C4-2B (cell line): ENCODE results near the gene VTI1A.

Experiments used
- ZFX ChIP-seq: fragments of 450-650 bp; IDR thresholded peaks from 2 replicates; pipeline ENCODE4 v1.6.1; 2017
- TF ChIP-seq, protein P1 (sequence below): fragments of 450-650 bp; conservative IDR thresholded peaks from 2 replicates; pipeline ENCODE4 v1.5.1; 2017; ENCODE audit warnings: mild to moderate bottlenecking

DNA sequence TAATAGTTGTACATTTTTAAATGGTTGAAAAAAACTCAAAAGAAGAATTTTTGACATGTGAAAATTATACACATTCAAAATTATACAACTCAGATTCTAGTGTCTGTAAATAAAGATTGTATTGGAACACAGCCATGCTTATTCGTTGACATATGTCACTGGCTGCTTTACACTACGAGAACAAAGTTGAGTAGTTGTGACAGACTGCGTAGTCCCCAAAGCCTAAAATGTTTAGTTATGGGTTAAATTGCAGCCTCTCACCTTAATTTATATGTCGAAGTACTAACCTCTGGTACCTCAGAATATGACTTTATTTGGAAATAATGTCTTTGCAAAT is 358.2 kb downstream of the VTI1A start:
- TF ChIP-seq, protein P1, sequence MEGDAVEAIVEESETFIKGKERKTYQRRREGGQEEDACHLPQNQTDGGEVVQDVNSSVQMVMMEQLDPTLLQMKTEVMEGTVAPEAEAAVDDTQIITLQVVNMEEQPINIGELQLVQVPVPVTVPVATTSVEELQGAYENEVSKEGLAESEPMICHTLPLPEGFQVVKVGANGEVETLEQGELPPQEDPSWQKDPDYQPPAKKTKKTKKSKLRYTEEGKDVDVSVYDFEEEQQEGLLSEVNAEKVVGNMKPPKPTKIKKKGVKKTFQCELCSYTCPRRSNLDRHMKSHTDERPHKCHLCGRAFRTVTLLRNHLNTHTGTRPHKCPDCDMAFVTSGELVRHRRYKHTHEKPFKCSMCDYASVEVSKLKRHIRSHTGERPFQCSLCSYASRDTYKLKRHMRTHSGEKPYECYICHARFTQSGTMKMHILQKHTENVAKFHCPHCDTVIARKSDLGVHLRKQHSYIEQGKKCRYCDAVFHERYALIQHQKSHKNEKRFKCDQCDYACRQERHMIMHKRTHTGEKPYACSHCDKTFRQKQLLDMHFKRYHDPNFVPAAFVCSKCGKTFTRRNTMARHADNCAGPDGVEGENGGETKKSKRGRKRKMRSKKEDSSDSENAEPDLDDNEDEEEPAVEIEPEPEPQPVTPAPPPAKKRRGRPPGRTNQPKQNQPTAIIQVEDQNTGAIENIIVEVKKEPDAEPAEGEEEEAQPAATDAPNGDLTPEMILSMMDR = no peak
- TF ChIP-seq ZFX = no peak
